Activated T-cell treated with anti-CD3 and anti-CD28 coated beads for 1 hour (primary cell): ENCODE results near the gene OCIAD1.
"Not testable (repeated sequence)": the region's sequence is repeated elsewhere in the genome, so short reads cannot be mapped to it uniquely, and the experiment has no call there.

Experiments used
- DNase-seq: peaks from one replicate; pipeline ENCODE4 v3.0.0-alpha.2; 2020; ENCODE audit warnings: low read depth

Gene OCIAD1, protein sequence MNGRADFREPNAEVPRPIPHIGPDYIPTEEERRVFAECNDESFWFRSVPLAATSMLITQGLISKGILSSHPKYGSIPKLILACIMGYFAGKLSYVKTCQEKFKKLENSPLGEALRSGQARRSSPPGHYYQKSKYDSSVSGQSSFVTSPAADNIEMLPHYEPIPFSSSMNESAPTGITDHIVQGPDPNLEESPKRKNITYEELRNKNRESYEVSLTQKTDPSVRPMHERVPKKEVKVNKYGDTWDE

DNA sequence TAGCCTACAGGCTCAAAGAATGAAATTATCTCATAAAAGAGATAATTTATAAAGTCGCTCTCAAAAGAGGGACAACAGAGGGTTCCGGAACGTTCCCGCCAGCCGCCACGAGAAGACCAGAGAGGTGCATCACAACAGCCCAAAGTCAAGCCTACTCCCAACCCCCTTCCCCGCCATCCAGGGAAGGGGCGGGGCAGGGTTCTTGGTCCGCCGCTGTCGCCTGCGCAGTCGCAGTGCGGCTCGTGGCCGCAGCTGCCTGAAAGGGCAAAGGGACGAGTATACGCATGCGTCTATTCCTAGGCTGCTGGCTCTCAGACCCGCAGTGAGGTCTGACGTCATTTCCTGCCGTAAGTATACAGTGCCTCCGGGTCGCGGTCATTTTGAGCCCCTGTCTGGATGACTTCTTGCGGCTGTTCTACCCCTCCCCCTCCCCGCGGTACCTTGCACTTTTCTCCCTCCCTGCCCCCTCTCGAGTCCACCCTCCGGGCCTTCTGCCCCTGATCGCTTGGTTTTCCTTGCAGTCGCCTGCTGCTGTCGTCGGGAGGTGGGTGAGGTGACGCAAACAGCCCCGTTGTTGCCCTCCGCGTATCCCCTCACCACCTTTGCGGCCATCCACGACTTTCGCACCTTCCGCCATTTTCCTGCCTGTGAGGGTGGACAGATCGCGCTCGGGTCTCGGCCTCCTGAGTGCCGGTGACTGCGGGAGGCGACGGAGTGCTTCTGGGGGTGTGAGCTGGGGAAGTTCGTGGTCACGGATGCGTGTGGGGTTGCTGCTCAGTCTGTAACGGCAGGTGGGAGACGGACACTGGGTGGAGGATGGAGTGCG, at the start of gene OCIAD1:
Gene OCIAD1 (plus strand): TSS at position 383 of the 826 bp plus-strand sequence. CDS start 1,537 bp downstream, outside the sequence.
- DNase-seq: peak; percentile 81

DNA sequence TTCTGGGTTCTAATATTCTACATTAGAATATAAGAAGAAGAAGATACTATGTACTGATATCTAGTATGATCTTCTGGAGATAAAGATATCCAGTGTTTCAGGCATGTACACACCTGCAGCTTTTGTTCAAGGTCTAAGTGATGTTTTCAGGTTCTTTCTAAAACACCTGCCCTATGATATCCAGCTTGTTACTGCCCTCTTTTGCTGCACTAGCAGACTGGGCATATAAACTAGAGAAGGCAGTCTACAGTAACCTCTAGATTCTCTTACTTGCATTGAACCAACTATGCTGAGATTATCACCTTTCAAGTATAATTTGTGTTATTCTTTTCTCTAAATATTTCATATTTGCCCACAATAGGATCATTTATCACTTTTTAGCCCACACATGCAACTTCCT, 48.9 kb upstream of the OCIAD1 start:
- DNase-seq: no peak

DNA sequence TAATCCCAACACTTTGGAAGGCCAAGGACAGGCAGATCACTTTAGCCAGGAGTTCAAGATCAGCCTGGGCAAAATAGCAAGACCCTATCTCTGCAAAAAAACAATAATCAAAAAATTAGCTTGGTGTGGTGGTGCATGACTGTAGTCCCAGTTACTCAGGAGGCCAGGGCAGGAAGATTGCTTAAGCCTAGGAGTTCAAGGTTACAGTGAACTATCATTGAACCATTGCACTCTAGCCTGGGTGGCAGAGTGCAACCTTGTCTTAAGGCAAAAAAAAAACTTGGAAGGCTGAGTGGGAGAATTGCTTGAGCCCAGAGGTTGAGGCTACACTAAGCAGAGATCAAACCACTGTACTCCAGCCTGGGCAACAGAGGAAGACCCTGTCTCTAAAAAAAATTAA, 45.6 kb upstream of the OCIAD1 start:
- DNase-seq: no peak

GRCh38 chr4:48786549-48786948, 44.3 kb upstream of the OCIAD1 start:
- no peak for DNase-seq

GRCh38 chr4:48787056-48787455, 43.8 kb upstream of the OCIAD1 start:
- DNase-seq: no peak

DNA sequence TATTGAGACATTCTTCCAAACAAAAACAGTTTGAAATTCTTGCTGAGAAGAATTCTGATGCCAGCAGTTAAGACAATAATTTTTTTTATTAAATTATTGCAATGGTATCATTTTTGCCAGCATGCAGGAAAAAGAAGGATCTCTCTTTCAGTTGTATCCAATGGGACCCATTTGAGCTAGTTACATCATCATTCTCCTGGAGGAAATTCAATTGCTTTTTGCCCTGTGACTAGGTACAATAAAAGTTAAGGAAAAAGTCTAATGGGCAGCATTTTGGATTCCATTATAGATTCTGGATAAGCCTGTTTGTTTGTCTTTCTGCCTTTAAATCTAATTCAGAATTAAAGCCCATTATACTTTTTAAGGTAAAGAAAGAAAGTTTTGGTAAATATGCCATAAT, 40.3 kb upstream of the OCIAD1 start:
- no peak for DNase-seq

DNA sequence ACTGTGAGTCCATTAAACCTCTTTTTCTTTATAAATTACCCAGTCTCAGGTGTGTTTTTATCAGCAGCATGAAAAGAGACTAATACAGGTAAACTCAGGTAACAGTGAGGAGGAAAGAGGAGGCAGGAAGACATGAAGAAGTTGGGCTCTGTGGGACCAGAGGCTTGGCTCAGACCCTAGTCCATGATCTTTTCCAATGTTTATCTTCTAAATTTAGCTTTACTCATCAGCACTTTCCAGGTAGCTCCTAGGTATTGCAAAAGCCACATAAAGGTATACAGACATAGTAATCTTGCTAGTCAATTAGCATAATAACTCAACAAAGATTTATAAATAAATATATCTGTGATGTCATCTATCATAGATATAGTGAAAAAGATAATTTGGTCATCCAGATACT, 39.6 kb upstream of the OCIAD1 start:
- no peak for DNase-seq

- DNase-seq: no peak
Measured at GRCh38 chr4:48792348-48793006, 38.4 kb upstream of the OCIAD1 start.

DNA sequence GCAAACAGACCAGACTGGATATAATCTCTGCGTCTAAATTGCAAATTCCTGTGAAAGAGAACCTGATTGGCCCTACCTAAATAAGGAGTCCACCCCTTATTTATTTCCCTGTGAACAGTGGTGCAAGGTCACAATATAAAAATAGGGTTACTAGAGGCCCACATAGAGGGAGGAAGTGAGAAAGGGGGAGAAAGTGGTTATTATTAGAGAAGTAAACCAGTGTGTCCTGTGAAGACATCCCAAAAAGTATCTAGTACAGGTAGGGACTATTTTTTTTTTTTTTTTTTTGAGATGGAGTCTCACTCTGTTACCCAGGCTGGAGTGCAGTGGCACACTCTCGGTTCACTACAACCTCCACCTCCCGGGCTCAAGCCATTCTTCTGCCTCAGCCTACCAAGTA, 35.8 kb upstream of the OCIAD1 start:
- DNase-seq: no peak

DNA sequence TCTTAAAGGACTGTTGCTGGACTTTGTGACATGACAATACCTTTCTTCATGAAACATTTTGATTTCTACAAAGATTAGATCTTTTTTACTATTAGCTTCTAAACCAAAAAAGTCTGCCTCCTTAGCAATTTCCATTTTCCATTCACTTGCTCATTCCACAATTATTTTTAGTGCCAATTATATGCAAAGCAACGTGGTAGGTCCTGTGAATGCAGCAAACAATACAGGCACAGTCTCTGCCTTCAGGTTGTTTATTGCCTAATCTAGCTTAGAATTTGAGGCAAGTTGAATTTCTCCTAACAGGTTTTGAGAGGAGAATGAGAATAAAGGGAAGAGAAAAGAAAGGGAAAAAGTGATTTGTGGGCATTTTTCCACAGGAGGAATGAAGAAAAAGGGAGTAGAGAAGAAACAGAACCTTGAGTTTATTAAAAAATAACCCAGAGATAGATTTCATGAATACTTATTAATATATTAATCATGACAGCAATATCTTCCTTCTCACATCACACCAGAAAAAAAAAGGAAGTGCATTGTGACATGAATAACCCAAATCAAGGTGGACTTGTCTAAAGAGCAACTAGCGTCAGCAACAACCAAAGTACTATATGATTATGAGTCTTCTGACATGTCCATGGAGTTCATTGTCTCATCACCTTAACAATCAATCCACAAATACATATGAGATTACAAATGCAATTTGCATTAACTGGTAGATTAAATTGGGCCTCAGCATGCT, 34.5 kb upstream of the OCIAD1 start:
- no peak for DNase-seq

- DNase-seq: no peak
Measured at GRCh38 chr4:48796927-48797679, 33.8 kb upstream of the OCIAD1 start.

- DNase-seq: no peak
Measured at GRCh38 chr4:48798117-48798516, 32.8 kb upstream of the OCIAD1 start.

- DNase-seq: no peak
Measured at GRCh38 chr4:48799157-48799556, 31.7 kb upstream of the OCIAD1 start.

DNA sequence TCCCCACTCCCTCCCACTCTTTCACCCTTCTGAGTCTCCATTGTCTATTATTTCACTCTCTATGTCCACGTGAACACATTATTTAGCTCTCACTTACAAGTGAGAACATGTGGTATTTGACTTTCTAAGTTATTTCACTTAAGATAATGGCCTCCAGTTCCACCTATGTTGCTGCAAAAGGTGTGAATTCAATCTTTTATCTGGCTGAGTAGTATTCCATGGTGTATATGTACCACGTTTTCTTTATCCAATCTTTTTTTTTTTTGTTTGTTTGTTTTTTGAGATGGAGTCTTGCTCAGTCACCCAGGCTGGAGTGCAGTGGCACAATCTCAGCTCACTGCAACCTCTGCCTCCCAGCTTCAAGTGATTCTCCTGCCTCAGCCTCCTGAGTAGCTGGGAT, 30.7 kb upstream of the OCIAD1 start:
- not testable (repeated sequence) for DNase-seq

DNA sequence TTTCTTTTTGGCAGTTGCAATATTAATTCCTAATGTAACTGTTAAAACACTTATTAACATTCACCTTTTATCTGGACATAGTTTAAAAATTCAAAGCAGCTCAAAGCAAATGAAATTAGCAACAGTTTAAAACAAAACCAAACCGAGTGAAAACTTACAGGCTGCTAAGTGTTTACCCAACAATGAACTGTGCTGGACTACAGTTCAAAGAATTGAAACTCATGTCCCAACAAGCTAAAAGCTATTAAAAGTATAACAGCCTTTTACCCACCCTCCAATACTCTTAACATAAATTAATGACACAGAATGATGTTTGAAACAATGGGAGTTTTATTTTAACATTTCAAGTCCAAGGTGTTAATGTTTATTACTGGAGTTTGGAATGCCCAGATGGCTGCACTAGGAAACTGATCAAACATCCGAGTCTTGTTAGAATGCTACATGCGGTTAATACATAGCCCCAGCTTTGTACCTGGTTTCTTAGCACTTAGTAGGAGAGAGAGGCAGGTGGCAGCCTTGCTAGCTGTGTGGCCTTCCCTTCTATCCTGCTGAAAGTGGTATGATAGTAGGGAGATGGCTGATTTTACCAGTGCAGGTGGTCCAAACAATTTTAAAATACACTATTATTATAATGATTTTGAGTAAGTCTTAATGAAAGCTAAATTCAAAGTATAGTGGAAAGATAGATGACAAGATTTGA, 29.7 kb upstream of the OCIAD1 start:
- DNase-seq: no peak

DNA sequence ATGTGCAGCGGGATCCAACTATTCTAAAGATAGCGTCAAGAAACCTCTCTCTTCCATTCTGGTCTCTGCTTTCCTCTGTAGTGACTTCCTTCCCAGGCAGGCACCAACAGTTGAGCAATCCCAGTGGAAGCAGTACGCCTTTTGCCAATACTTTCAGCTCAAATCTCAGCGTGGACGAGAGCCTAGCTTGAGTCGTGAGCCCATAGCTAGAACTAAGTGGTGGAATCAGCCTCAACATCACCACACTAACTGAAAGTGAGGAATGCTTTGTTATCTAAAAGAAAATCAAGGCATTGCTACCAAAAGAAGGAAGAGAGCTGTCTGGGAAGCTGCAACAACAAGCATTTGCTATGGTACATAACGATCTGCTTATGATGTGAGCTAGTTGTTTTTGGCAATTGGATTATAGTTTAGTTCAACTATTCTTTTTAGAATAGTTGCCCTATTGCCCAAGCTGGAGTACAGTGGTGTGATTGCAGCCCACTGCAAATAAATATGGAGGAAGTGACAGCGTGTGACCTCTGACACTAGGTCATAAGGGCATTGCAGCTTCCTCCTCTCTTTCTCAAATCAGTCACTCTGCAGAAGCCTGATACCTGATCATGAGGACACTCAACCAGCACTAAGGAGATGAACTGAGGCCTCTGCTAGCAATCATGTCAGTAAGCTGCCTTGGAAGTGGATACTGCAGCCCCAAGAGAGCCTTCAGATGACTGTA, 26.1 kb upstream of the OCIAD1 start:
- no peak for DNase-seq

DNA sequence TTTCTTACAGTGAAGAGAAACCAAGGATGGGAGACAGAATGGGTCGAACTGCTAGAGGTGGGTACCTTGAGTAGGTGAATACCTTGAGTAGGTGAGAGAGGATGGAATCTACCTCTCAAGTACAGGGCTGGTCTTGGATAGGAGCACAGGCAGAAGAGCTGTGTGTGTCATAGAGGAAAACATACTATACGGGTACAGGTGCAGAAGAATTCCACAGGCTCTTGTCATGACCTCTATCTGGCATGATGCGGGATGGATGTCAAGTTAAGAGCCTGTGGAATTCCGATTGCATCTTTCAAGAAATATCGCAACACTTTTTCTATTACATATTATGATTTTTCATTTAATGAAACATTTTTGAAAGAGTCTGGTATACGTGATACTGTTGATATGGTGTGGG, 18.0 kb upstream of the OCIAD1 start:
- DNase-seq: no peak

GRCh38 chr4:48813964-48814363, 16.9 kb upstream of the OCIAD1 start:
- DNase-seq: no peak

- DNase-seq: no peak
Measured at GRCh38 chr4:48815483-48815882, 15.4 kb upstream of the OCIAD1 start.

DNA sequence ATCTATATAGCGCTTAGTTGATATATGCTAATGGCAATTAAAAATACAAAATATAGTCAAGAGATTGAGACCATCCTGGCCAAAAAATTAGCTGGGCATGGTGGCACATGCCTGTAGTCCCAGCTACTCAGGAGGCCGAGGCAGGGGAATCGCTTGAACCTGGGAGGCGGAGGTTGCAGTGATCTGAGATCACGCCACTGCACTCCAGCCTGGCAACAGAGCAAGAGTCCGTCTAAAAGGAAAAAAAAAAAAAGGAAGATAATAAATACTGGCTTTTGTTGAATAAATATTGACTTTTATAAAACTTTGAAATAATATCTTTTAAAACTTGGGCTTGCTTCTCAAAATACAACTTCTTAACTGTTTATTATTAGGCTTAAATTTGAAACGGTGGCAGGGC, 14.6 kb upstream of the OCIAD1 start:
- DNase-seq: not testable (repeated sequence)
